ENCODE data around the gene C20orf141.

GRCh38 chr20:2858591-2858990 is 43.8 kb downstream of the C20orf141 start:
- TF ChIP-seq CTCF (IDR thresholded peaks at IDR 0.05) = no peak
- TF ChIP-seq POLR2A (IDR thresholded peaks at IDR 0.05) = no peak
- TF ChIP-seq POLR2AphosphoS5 (IDR thresholded peaks at IDR 0.05; ENCODE audit: insufficient read depth in 1 of 2, low read depth in 1 of 2) = no peak
